H1 (cell line): ENCODE data around the gene SPANXA2. TPM values are rescaled to one million over a fixed set of nuclear protein-coding genes. Genes with fewer than 3 reads are reported as not detected.
"Not testable (repeated sequence)": the region's sequence is repeated elsewhere in the genome, so short reads cannot be mapped to it uniquely, and the experiment has no call there.

ENCODE experiments used
- CTCF ChIA-PET: fragments of 300-600 bp; sonication (Branson Sonifier 250); formaldehyde crosslinking; loops from one replicate; lab custom pipeline; 2021; ENCODE audit not compliant: partially characterized antibody; lab: Charles Lee
- POLR2A ChIA-PET: fragments of 300-600 bp; sonication (Branson Sonifier 250); formaldehyde crosslinking; loops from one replicate; lab custom pipeline; 2021; ENCODE audit warnings: inconsistent platforms; ENCODE audit not compliant: partially characterized antibody; lab: Charles Lee
- DNase-seq, 2 experiments: peaks; one replicate each; pipeline versions ENCODE4 v3.0.0 to v3.0.0-alpha.2; 2010 to 2022; ENCODE audit warnings: low spot score in 2 of 2, low read depth in 1 of 2, mixed read lengths in 1 of 2
- FAIRE-seq: peaks from 2 replicates; lab custom pipeline; 2011; peaks lifted over from hg19 to GRCh38; lab: Jason Lieb, UNC
- H2AFZ ChIP-seq: 2 replicates; pipeline ENCODE4 v1.8.1; 2012; ENCODE audit warnings: low read length, inconsistent platforms
- H2AK5ac ChIP-seq: 2 replicates; pipeline ENCODE4 v1.6.1; 2013; ENCODE audit warnings: low read depth, low read length
- H2BK120ac ChIP-seq: replicated peaks from 2 replicates; pipeline ENCODE3; 2013; ENCODE audit warnings: low read depth, low read length, inconsistent platforms
- H2BK12ac ChIP-seq: 2 replicates; pipeline ENCODE4 v1.6.1; 2013; ENCODE audit warnings: low read depth, low read length
- H2BK15ac ChIP-seq: 2 replicates; pipeline ENCODE4 v1.6.1; 2013; ENCODE audit warnings: low read length
- H2BK20ac ChIP-seq: 2 replicates; pipeline ENCODE4 v1.6.1; 2013; ENCODE audit warnings: low read length
- H2BK5ac ChIP-seq: 2 replicates; pipeline ENCODE4 v1.6.1; 2013; ENCODE audit warnings: low read depth, low read length
- H3K14ac ChIP-seq: 2 replicates; pipeline ENCODE4 v1.6.1; 2013; ENCODE audit warnings: inconsistent platforms; ENCODE audit not compliant: insufficient read length
- H3K18ac ChIP-seq: 2 replicates; pipeline ENCODE4 v1.6.1; 2013; ENCODE audit warnings: low read length; ENCODE audit errors: extremely low read depth
- H3K23ac ChIP-seq: 2 replicates; pipeline ENCODE4 v1.6.1; 2013; ENCODE audit warnings: inconsistent platforms; ENCODE audit not compliant: insufficient read length
- H3K23me2 ChIP-seq: 2 replicates; pipeline ENCODE4 v1.6.1; 2013; ENCODE audit warnings: low read depth, low read length
- H3K27ac ChIP-seq: 2 replicates; pipeline ENCODE4 v1.6.1; 2011; ENCODE audit warnings: low read depth, low read length, inconsistent platforms
- H3K27me3 ChIP-seq, 4 experiments: replicated peaks in 1 of 4; 1 replicate in 1 of 4; 2 replicates in 3 of 4; pipeline versions ENCODE4 v1.6.1 to v1.8.1; 2011 to 2013; ENCODE audit warnings: low read length in 3 of 4, mild to moderate bottlenecking in 3 of 4, inconsistent platforms in 2 of 4, mixed read lengths in 2 of 4, moderate library complexity in 1 of 4; ENCODE audit not compliant: control insufficient read depth in 3 of 4, insufficient read depth in 3 of 4; ENCODE audit errors: extremely low read depth in 1 of 4
- H3K36me3 ChIP-seq, 4 experiments: 2 replicates each; pipeline versions ENCODE4 v1.6.1 to v1.8.1; 2011 to 2013; ENCODE audit warnings: mild to moderate bottlenecking in 4 of 4, low read length in 3 of 4, moderate library complexity in 2 of 4, control low read depth in 1 of 4, inconsistent platforms in 1 of 4; ENCODE audit not compliant: insufficient read depth in 4 of 4, control insufficient read depth in 2 of 4
- H3K4ac ChIP-seq: replicated peaks from 2 replicates; pipeline ENCODE3; 2013; ENCODE audit warnings: low read length, low read depth, mixed read lengths, inconsistent platforms; ENCODE audit not compliant: insufficient read length
- H3K4me1 ChIP-seq, 4 experiments: replicated peaks in 1 of 4; 1 replicate in 1 of 4; 2 replicates in 3 of 4; pipeline versions ENCODE4 v1.6.1 to v1.8.1; 2011 to 2013; ENCODE audit warnings: low read length in 3 of 4, inconsistent platforms in 2 of 4, mixed read lengths in 1 of 4; ENCODE audit not compliant: insufficient read depth in 4 of 4, control insufficient read depth in 3 of 4
- H3K4me2 ChIP-seq, 2 experiments: 2 replicates each; pipeline versions ENCODE4 v1.6.1 to v1.8.1; 2011 to 2013; ENCODE audit warnings: low read depth in 2 of 2, low read length in 2 of 2, control low read depth in 1 of 2, inconsistent platforms in 1 of 2, mild to moderate bottlenecking in 1 of 2; ENCODE audit not compliant: insufficient read depth in 1 of 2
- H3K4me3 ChIP-seq, 4 experiments: fragments of 200-600, 300-600 bp in 1 of 4; sonication (generic), shearing (Covaris generic), sonication (Bioruptor Twin) in 1 of 4; 2 replicates each; pipeline versions ENCODE4 v1.5.1 to v1.8.1; 2011 to 2016; ENCODE audit warnings: low read length in 4 of 4, low read depth in 3 of 4, control low read depth in 2 of 4, inconsistent platforms in 2 of 4, mild to moderate bottlenecking in 2 of 4, mixed read lengths in 1 of 4, moderate library complexity in 1 of 4; ENCODE audit not compliant: insufficient read depth in 2 of 4; ENCODE audit errors: extremely low read depth in 1 of 4
- H3K56ac ChIP-seq: replicated peaks from 2 replicates; pipeline ENCODE3; 2013; ENCODE audit warnings: low read depth, mild to moderate bottlenecking, mixed read lengths, low read length, inconsistent platforms; ENCODE audit not compliant: insufficient read length
- H3K79me1 ChIP-seq: 2 replicates; pipeline ENCODE4 v1.6.1; 2013; ENCODE audit warnings: low read depth, low read length, control low read depth
- H3K79me2 ChIP-seq, 2 experiments: 2 replicates each; pipeline versions ENCODE4 v1.6.1 to v1.8.1; 2012 to 2013; ENCODE audit warnings: low read length in 2 of 2, mild to moderate bottlenecking in 2 of 2, inconsistent platforms in 1 of 2; ENCODE audit not compliant: insufficient read depth in 2 of 2, control insufficient read depth in 1 of 2
- H3K9ac ChIP-seq, 4 experiments: replicated peaks in 1 of 4; 1 replicate in 1 of 4; 2 replicates in 3 of 4; pipeline versions ENCODE4 v1.6.1 to v1.8.1; 2011 to 2013; ENCODE audit warnings: low read depth in 3 of 4, low read length in 3 of 4, control low read depth in 2 of 4, mild to moderate bottlenecking in 2 of 4, moderate library complexity in 2 of 4, inconsistent platforms in 1 of 4; ENCODE audit errors: extremely low read depth in 1 of 4
- H3K9me3 ChIP-seq, 2 experiments: 2 replicates each; pipeline versions ENCODE4 v1.6.1 to v1.8.1; 2012 to 2013; ENCODE audit warnings: mild to moderate bottlenecking in 2 of 2, moderate library complexity in 2 of 2, control low read depth in 1 of 2, inconsistent platforms in 1 of 2, low read depth in 1 of 2, low read length in 1 of 2, mixed read lengths in 1 of 2; ENCODE audit not compliant: insufficient read depth in 2 of 2
- H4K20me1 ChIP-seq, 2 experiments: replicated peaks in 1 of 2; 2 replicates each; pipeline versions ENCODE3 to v1.8.1; 2011 to 2013; ENCODE audit warnings: inconsistent platforms in 2 of 2, low read length in 2 of 2, mild to moderate bottlenecking in 1 of 2; ENCODE audit not compliant: insufficient read depth in 2 of 2, control insufficient read depth in 1 of 2
- H4K5ac ChIP-seq: 2 replicates; pipeline ENCODE4 v1.6.1; 2013; ENCODE audit warnings: low read length, low read depth, mixed read lengths, inconsistent platforms; ENCODE audit not compliant: insufficient read length
- H4K8ac ChIP-seq: 2 replicates; pipeline ENCODE4 v1.8.0; 2013; ENCODE audit warnings: mild to moderate bottlenecking, moderate library complexity, low read length, inconsistent platforms; ENCODE audit not compliant: insufficient read depth; ENCODE audit errors: extremely low read depth
- H4K91ac ChIP-seq: replicated peaks from 2 replicates; pipeline ENCODE3; 2013; ENCODE audit warnings: low read length, mixed read lengths, inconsistent platforms; ENCODE audit not compliant: insufficient read length
- WGBS, 2 experiments: shearing (Covaris generic) in 1 of 2; methylation state at CpG; one replicate each; pipeline versions ENCODE4 v1.1.6 to v1.1.7; 2013 to 2015; ENCODE audit warnings: low lambda C conversion rate in 2 of 2, mixed read lengths in 2 of 2, inconsistent platforms in 1 of 2, low coverage in 1 of 2, missing lambda C conversion rate in 1 of 2; ENCODE audit not compliant: insufficient replicate concordance in 2 of 2, insufficient coverage in 1 of 2, insufficient read length in 1 of 2; ENCODE audit errors: extremely low coverage in 1 of 2, missing lambda C conversion rate in 1 of 2; 5-methylcytosine and 5-hydroxymethylcytosine counted together
- polyA plus RNA-seq, 7 experiments: library from polyadenylated mRNA; depleted of rRNA in 3 of 7; stranded (reverse) in 5 of 7; unstranded in 2 of 7; fragments of >200 nt in 5 of 7; fragments of 200-250 nt in 2 of 7; gene quantifications; 1 replicate in 5 of 7; 2 replicates in 1 of 7; 4 replicates in 1 of 7; pipeline versions ENCODE4 v1.2.1 to v1.2.3, GENCODE V29; 2011 to 2013; ENCODE audit warnings: missing spikeins in 2 of 7, mixed read lengths in 2 of 7
- total RNA-seq: library from RNA; stranded (reverse); fragmentation: NEBNext Ultra II Directional; extraction: Animal tissue kit (Norgen Biotek cat#: 25700); gene quantifications from 2 replicates; pipeline ENCODE4 v1.2.1, GENCODE V29; 2021

Gene SPANXA2
- total and polyA plus RNA-seq, 2 of the 8 experiments (the other 6 are each of a cell fraction or from before 2014, with no cell fraction given) = not detected

GRCh38 chrX:141584638-141585037 is 4.9 kb upstream of the SPANXA2 start, which contains the start of gene SPANXA1:
SPANXA1 (minus strand) TSS chrX:141584738; CDS start chrX:141584678, 60 bp downstream.
- H4K91ac ChIP-seq, H3K9me3 ChIP-seq, H3K14ac ChIP-seq, H2BK20ac ChIP-seq, H4K5ac ChIP-seq, CTCF ChIA-PET, H3K18ac ChIP-seq, H3K4me1 ChIP-seq, H2BK120ac ChIP-seq, H3K56ac ChIP-seq, POLR2A ChIA-PET, FAIRE-seq, H2BK5ac ChIP-seq, H3K79me2 ChIP-seq, H2AK5ac ChIP-seq, H3K23ac ChIP-seq, DNase-seq, H3K36me3 ChIP-seq, H4K20me1 ChIP-seq, H3K4me2 ChIP-seq, H2BK15ac ChIP-seq, H2AFZ ChIP-seq, H3K4me3 ChIP-seq, H3K4ac ChIP-seq, H2BK12ac ChIP-seq, H3K27ac ChIP-seq, H3K79me1 ChIP-seq, H3K9ac ChIP-seq, H4K8ac ChIP-seq, H3K27me3 ChIP-seq, H3K23me2 ChIP-seq: not testable (repeated sequence)
- no CpG with 5 or more reads among the region's 10 CpGs for WGBS, 2 experiments
